ENCODE data around the gene HIGD1C. TPM values are rescaled to one million over a fixed set of nuclear protein-coding genes. Genes with fewer than 3 reads are reported as not detected.

Gene HIGD1C
- total and polyA plus RNA-seq, 2 of the 8 experiments (the other 6 are each of a cell fraction or from before 2014, with no cell fraction given), result not detected

DNA sequence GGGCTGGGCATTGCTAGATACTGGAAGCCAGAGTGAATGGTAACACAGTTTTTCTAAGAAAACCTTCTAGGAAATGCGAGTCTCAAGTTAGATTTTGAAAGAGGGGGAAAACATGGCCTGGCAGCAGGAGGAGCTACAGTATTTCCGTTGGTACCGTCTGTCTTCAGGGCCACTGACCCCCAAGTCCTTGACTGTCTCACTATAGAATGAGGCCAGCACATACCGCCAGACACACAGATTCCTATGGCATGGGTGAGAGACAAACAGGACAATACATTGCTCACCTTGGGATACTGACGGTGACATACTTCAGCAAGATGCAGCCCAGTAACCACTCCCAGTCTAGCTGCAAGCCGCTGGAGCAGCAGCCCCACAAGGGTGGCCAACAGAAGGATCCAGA is 52.2 kb downstream of the HIGD1C start:
- Histone ChIP-seq H2AFZ (ENCODE audit: low read length) (no peak overlapping the region), H3K9me3 (ENCODE audit: insufficient read depth in 2 of 2, low read depth in 1 of 2, low read length in 1 of 2) (no peaks in the 10 kb centered on the region), H2BK15ac (ENCODE audit: low read length) (no peak overlapping the region), H3K4me2 (ENCODE audit: insufficient read depth in 1 of 2, low read depth in 2 of 2, low read length in 2 of 2) (no peak overlapping the region), H3K18ac (ENCODE audit: extremely low read depth, low read length) (no peak overlapping the region), H4K91ac (replicated peaks; ENCODE audit: insufficient read length, low read length) (no peak overlapping the region), H4K5ac (ENCODE audit: insufficient read length, low read depth, low read length) (no peak overlapping the region), H3K79me2 (ENCODE audit: control insufficient read depth in 1 of 2, insufficient read depth in 2 of 2, low read length in 2 of 2) (peaks cover 0 to 13% of the 10 kb centered on the region in 2 experiments; a peak in 1 of 4 replicates), H2BK12ac (ENCODE audit: low read depth, low read length) (no peak overlapping the region), H2BK120ac (replicated peaks; ENCODE audit: low read depth, low read length) (no peak overlapping the region), H3K23me2 (ENCODE audit: low read depth, low read length) (no peaks in the 10 kb centered on the region), H2BK20ac (ENCODE audit: low read length) (no peak overlapping the region), H3K23ac (ENCODE audit: insufficient read length) (no peak overlapping the region), H2AK5ac (ENCODE audit: low read depth, low read length) (no peak overlapping the region), H4K20me1 (replicated peaks in 1 of 2; ENCODE audit: control insufficient read depth in 1 of 2, insufficient read depth in 2 of 2, low read length in 2 of 2) (no peaks in the 10 kb centered on the region), H3K36me3 (ENCODE audit: control insufficient read depth in 2 of 4, insufficient read depth in 4 of 4, low read length in 3 of 4) (peaks cover 2 to 19% (median 7%) of the 10 kb centered on the region in 4 experiments; a peak in 6 of 8 replicates), H3K4me3 (ENCODE audit: extremely low read depth in 1 of 4, insufficient read depth in 2 of 4, low read depth in 3 of 4, low read length in 4 of 4) (no peak overlapping the region), H3K14ac (ENCODE audit: insufficient read length) (no peak overlapping the region), H2BK5ac (ENCODE audit: low read depth, low read length) (no peak overlapping the region), H3K4me1 (replicated peaks in 1 of 4; ENCODE audit: control insufficient read depth in 3 of 4, insufficient read depth in 4 of 4, low read length in 3 of 4) (peaks cover 0 to 6% (median 3%) of the 10 kb centered on the region in 4 experiments; a peak in 4 of 7 replicates), H3K9ac (replicated peaks in 1 of 4; ENCODE audit: extremely low read depth in 1 of 4, low read depth in 3 of 4, low read length in 3 of 4) (no peak overlapping the region), H3K79me1 (ENCODE audit: low read depth, low read length) (no peaks in the 10 kb centered on the region; the same call in 1 of the 2 replicates), H3K27ac (ENCODE audit: low read depth, low read length) (no peak overlapping the region; the same call in 1 of the 2 replicates), H3K27me3 (replicated peaks in 1 of 4; ENCODE audit: control insufficient read depth in 3 of 4, extremely low read depth in 1 of 4, insufficient read depth in 3 of 4, low read length in 3 of 4) (no peaks in the 10 kb centered on the region), H3K4ac (replicated peaks; ENCODE audit: insufficient read length, low read depth, low read length) (no peak overlapping the region), H4K8ac (ENCODE audit: extremely low read depth, insufficient read depth, low read length) (no peak overlapping the region), H3K56ac (replicated peaks; ENCODE audit: insufficient read length, low read depth, low read length) (no peak overlapping the region)
- POLR2A ChIA-PET (ENCODE audit: partially characterized antibody), result interaction anchor here (0.5 to 3.9 kb wide), 8 partner anchors 11 to 386 kb away, joined by 3 to 20 read pairs (median 3); partner anchors contain the start of genes CSRNP2 and SLC11A2
- CTCF ChIA-PET (ENCODE audit: partially characterized antibody), result interaction anchor here (1.4 to 6.9 kb wide), 5 partner anchors 10 to 179 kb away, joined by 3 to 66 read pairs (median 6); partner anchors contain the start of gene SLC11A2
- DNase-seq (ENCODE audit: low read depth in 1 of 2, low spot score in 2 of 2) (no peak), FAIRE-seq (no peak)
- TF ChIP-seq, protein P1, sequence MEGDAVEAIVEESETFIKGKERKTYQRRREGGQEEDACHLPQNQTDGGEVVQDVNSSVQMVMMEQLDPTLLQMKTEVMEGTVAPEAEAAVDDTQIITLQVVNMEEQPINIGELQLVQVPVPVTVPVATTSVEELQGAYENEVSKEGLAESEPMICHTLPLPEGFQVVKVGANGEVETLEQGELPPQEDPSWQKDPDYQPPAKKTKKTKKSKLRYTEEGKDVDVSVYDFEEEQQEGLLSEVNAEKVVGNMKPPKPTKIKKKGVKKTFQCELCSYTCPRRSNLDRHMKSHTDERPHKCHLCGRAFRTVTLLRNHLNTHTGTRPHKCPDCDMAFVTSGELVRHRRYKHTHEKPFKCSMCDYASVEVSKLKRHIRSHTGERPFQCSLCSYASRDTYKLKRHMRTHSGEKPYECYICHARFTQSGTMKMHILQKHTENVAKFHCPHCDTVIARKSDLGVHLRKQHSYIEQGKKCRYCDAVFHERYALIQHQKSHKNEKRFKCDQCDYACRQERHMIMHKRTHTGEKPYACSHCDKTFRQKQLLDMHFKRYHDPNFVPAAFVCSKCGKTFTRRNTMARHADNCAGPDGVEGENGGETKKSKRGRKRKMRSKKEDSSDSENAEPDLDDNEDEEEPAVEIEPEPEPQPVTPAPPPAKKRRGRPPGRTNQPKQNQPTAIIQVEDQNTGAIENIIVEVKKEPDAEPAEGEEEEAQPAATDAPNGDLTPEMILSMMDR (IDR thresholded peaks at IDR 0.05; ENCODE audit: control extremely low read depth in 1 of 3, insufficient read depth in 1 of 3, low read depth in 1 of 3, low read length in 3 of 3), result peak; percentile 4 to 18 (median 18); a peak in 3 of 4 replicates
- TF ChIP-seq SP4 (IDR thresholded peaks at IDR 0.05; ENCODE audit: low read length) (no peak), RAD21 (IDR thresholded peaks at IDR 0.05 in 1 of 2, conservative IDR thresholded peaks at IDR 0.05 in 1 of 2; ENCODE audit: low read depth in 2 of 2, low read length in 2 of 2) (peak; percentile 46 to 57)
- 73% methylated on average over 6 of the region's 6 CpGs; no CpG with 5 or more reads in 1 of the 2 experiments for WGBS, 2 experiments (ENCODE audit: extremely low coverage in 1 of 2, insufficient coverage in 1 of 2, insufficient read length in 1 of 2, insufficient replicate concordance in 2 of 2, low coverage in 1 of 2, low lambda C conversion rate in 2 of 2, missing lambda C conversion rate in 1 of 2)

Data from H1 (cell line).